ENCODE data around the gene CNTN5.

Gene CNTN5

DNA sequence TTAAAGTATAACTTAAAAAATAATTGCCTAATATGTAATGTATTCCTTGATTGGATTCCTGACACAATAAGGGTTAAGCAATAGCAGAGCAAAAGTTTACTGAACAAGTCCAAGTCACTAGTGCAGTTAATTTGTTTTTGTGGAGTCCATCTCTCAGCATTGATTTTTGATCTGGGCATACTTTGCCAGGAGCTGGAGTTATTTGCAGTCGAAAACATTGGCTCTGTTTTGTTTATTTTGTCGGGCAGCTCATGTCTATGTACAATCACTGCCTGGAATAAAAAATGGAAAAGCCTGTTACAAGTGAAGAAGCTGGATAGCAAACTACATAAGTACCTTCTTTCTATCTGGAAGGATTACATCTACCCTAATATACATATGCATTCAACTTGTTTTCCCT is 625.2 kb downstream of the CNTN5 start:
- DNase-seq = no peak

GRCh38 chr11:99670067-99670676 is 649.4 kb downstream of the CNTN5 start:
- no peak for DNase-seq

GRCh38 chr11:99671808-99672409 is 651.2 kb downstream of the CNTN5 start:
- no peak for DNase-seq

DNA sequence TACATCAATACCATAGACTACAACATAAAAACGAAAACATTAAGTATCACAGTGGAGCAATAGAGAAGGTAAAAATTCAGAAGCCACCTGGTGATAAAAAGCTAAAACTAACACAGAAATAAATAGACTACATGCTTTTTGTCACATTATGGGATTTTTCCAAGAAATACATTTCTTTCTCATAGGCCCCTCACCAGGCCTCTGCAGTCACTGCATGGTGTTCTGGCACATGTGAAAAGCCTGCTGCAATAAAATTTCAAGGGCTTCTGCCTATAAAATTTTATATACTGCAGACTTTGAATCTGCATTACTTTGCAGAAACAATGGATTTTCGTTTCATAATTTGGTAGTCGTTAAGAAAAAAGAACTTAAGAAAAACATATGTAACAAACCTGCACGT is 655.5 kb downstream of the CNTN5 start:
- DNase-seq = no peak

- DNase-seq = no peak
These were observed 661.4 kb downstream of the CNTN5 start for GRCh38 chr11:99682171-99682570.

DNA sequence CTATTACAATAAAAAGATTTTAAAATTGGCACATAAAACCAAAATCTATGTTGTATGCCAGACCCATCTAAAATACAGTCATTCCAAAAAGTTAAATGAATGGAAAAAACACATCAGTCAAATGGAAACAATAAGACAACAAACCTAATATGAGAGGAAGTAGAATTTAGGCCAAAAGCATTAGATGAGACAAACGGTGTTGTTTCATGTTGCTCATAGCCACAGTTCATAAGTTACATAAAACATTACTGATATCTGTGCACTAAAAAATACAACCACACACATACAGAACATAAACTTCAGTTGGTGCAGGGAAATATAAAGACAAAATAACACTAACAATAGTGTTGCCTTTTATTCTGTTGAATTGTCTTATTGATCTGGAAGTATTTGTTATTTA is 661.9 kb downstream of the CNTN5 start:
- no peak for DNase-seq

DNA sequence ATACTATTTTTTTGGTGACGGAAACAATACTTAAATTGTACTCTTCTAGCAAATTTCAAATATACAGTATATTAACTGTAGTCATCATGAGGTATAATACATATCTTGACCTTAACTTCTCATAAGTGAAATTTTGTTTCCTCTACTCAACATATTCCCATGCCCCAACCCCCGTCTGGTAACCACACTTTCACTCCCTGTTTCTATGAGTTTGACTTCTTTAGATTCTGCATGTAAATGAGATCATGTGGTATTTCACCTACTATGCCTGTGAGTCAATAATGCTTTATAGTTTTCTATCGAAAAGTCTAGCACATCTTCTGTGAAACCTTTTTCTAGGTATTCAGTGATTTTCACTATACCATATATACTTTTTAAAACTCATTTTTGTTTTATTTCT is 663.2 kb downstream of the CNTN5 start:
- no peak for DNase-seq

DNA sequence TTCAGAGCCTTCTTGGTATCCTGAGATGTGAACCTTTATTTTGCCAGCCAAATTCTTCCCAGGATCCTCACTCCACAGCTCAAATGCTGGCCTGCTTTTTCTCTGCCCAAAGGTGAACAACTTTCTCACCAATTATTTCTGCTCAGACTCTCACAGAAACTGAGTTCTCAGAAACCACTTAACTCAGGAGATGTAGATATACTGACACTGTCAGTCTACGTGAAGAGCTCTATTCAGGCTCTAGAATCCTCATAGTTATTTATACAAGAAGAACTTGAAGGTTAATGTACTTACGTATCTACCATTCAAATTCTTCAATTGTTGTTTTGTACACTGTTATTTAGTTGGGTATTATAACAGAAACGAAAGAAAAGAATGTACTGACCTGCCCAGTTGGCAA is 666.1 kb downstream of the CNTN5 start:
- DNase-seq = no peak

GRCh38 chr11:99687320-99687719 is 666.6 kb downstream of the CNTN5 start:
- DNase-seq = no peak

DNA sequence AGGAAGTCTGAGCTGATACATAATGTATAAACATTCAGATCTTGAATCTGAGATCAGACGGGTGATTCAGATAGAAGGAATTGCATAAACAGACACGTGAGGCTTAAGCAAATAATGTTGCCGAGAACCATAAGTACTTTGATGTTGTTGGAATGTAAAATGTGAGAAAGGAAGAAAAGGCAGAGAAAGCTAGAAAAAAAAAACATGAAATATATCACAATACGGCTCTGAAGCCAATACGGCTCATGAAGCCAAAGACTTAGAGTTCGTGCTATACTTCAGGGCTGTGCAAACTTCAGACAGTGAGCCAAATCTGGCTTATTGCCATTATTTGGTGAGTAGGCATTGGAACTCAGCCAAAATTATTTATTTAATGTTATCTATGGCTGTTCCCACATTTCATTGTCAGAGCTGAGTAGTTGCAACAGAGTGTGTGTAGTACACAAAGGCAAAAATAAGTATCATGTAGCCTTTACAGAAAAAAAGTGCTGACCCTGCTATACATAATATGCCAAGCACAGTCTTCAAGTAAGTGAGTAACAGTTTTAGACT is 673.3 kb downstream of the CNTN5 start:
- DNase-seq = no peak

DNA sequence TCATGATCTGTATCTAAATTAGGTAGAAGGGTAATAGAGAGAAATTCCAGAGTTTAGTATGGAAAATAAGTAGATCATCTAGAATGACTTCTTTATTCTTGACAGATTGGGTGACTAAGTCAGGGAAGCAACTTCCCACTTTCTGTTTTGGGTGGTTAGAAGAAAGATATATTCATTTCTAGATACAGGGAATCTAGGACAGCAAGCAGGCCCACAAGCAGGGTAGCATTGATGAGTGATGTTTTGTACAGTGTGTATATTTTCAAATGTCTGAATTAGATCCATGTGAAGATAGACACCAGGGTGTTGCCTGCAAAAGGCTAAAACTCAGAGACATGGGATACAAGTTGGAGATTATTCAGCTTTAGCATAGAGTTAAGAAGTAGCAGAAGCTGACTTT is 674.4 kb downstream of the CNTN5 start:
- DNase-seq = no peak

- no peak for DNase-seq
These were observed 686.1 kb downstream of the CNTN5 start for GRCh38 chr11:99706848-99707247.

GRCh38 chr11:99708928-99709672 is 688.4 kb downstream of the CNTN5 start:
- DNase-seq = no peak

- no peak for DNase-seq
These were observed 695.6 kb downstream of the CNTN5 start for GRCh38 chr11:99716302-99716701.

- DNase-seq = no peak
These were observed 697.5 kb downstream of the CNTN5 start for GRCh38 chr11:99718291-99718690.

- DNase-seq = no peak
These were observed 718.8 kb downstream of the CNTN5 start for GRCh38 chr11:99739464-99740089.

DNA sequence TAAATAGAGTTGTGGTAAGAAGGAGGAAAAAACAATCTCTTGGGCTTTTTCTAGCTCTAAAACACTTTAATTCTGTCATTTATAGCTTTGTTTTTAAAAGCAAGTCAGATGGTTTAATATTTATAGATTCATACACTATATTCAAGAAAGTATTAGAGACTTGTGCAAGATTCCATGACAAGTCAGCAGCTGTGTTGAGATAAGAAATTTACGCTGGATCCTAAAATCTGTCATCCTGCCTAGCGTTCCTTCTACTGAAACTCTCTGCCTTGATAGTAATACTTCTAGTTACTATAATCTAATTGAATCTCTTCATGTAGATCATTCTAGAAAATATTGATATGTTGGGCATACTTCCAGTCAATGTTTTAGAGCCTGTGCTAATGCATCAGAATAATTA is 721.8 kb downstream of the CNTN5 start:
- no peak for DNase-seq

- DNase-seq = no peak
These were observed 739.0 kb downstream of the CNTN5 start for GRCh38 chr11:99759787-99760186.

GRCh38 chr11:99766811-99767210 is 746.1 kb downstream of the CNTN5 start:
- DNase-seq = no peak

DNA sequence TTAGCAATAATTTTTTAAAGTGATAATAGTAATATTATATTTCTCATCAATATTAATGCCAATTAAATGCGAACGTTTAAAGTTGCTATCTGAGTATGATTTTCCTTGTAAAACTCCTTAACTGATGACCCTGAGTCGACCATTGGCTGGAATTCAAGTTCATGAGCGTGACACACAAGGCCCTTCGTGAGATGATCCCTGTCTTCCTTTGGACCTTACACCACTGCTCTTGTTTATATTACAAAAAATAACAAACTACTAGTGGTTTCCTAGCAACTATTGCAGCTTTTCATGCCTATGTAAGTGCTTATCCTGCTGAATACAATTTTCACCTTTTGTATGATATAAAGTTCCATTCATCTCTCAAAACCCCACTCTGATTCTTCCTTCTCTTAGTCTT is 752.9 kb downstream of the CNTN5 start:
- no peak for DNase-seq

DNA sequence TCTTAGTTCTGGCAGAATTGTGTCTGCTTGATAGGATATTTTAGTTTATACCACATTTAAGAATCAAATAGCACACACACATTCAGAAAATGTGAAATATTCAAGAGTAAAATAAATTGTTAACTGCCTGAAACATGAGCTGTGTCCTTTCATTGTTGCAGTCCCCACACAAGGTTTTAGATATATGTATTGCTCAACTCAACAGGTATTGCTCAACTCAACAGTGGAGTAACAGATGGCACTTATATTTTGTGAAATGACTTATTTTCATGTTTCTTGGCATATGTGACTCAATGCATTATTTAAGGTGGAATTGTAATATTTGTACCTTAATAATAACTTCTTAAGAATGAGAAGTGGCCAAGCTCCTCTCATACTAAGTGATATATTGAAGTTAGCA is 760.3 kb downstream of the CNTN5 start:
- no peak for DNase-seq

DNA sequence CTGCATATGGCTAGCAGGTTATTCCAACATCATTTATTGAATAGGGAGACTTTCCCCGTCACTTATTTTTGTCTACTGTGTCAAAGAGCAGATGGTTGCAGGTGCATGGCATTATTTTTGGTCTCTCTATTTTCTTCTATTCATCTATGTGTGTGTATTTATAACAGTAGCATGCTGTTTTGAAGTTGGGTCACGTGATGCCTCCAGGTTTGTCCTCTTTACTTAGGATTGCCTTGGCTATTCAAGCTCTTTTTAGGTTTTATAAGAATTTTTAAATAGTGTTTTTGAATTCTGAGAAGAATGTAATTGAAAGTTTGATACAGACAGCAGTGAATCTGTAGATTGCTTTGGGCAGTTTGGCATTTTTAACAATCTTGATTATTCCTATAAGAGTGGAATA is 770.6 kb downstream of the CNTN5 start:
- DNase-seq = no peak

GRCh38 chr11:99795999-99796398 is 775.2 kb downstream of the CNTN5 start:
- DNase-seq = no peak

- DNase-seq = no peak
These were observed 782.8 kb downstream of the CNTN5 start for GRCh38 chr11:99803501-99803900.
